GM19397 (cell line): ENCODE data around the gene OR2AG1.
"Not testable (repeated sequence)": the region's sequence is repeated elsewhere in the genome, so short reads cannot be mapped to it uniquely, and the experiment has no call there.

Source experiments
- ATAC-seq: cut with Tn5 transposase; IDR thresholded peaks from one replicate; pipeline ENCODE4 v1.9.1; 2021; ENCODE audit warnings: mild to moderate bottlenecking, moderate library complexity; ENCODE audit not compliant: unreplicated experiment

The OR2AG1 gene

DNA sequence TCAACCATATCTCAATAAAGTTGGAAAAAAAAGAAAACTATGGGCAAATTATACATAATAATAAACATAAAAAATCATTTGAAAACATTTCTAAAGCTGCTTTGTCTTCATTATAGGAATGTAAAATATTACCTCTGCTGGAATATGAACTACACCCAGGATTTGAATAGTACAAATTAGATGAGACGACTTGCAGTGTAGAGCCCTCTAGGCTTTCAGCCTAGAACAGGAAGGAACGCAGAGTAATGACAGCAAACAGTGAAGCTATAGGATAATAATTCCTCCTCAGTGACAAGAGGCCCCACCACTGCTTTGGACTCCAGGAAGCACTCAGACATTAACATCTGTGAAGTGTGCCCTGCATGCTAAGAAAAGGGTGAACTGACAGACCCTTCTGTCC is 7.7 kb downstream of the OR2AG1 start:
- no peak for ATAC-seq

DNA sequence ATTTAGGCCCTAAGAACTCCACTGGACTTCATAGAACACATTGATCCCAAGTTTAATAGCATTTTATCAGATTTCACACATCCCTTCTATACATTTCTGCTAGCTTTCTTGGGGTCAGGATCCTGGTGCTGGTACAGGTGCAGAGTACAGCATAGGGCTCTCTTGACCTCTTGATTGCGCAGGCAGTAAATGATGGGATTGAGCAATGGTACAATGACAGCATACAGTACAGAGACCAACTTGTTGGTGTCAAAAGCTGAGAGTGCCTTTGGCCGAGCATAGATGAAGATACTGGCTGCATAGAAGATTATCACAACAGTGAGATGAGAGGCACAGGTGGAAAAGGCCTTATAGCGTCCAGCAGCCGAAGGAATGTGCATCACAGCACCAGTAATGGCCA is 11.8 kb downstream of the OR2AG1 start:
- ATAC-seq: no peak

DNA sequence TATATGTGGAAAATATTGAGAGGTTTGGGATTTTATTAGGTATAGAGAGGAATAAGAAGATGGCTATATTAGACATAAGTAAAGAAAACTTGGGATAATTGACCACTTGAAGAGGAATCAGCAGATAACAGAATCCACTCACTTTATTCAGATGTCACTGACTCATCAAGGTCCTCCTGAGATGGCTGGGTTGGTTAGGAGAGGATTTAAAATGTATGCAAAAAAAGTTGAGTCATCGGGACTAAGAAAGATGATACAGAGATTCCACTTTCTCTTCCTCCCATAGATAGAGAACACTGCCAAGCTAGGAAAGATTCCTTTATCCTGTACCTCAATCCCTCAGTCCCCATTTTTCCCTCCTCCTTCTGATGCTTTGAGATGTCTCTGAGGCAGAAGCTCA is 16.6 kb downstream of the OR2AG1 start, which contains the start of gene OR6A2:
OR6A2 (minus strand) TSS at position 288 of the 400 bp plus-strand sequence. CDS start 3,981 bp downstream, outside the sequence.
- ATAC-seq: no peak

DNA sequence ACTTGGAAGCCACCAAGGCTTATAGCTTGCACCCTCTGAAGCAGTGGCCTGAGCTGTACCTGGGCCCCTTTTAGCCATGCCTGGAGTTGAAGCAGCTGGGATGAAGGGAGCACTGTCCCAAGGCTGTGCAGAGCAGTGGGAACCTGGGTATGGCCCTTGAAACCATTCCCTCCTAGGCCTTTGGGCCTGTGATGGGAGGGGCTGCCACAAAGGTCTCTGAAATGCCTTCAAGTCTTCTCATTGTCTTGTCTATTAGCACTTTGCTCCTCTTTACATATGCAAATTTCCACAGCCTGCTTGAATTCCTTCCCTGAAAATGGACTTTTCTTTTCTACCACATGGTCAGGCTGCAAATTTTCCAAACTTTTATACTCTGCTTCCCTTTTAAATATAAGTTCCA is 18.3 kb downstream of the OR2AG1 start:
- not testable (repeated sequence) for ATAC-seq

DNA sequence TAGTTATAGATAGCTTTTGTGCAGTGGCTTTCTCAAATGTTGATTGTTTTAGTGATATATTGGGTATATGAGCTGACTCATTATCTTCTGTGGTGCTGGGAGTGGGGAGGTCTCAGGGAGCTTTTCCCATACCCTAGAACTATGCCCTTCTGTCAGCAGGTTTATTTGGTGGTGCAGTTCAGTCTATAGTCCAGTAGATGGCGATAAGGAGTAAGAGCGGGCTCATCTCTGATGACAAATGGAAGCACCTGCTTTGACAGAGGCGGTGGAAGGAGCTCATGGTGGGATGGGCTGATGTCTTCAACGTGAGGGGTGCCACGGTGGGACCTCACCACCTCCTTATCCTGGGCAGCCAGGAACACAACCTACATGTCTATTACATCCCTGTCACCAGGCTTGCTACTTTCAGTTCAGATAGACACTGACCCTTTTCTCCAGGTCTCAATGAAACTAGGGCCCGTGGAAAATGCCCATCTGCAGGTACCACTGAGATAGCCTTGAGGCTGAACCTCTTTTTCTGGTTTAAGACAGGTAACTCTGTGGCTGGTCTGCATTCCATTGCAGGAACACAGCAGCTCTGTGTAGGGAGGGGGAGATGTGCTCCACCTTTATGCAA is 29.7 kb downstream of the OR2AG1 start:
- peak; percentile 88 for ATAC-seq

DNA sequence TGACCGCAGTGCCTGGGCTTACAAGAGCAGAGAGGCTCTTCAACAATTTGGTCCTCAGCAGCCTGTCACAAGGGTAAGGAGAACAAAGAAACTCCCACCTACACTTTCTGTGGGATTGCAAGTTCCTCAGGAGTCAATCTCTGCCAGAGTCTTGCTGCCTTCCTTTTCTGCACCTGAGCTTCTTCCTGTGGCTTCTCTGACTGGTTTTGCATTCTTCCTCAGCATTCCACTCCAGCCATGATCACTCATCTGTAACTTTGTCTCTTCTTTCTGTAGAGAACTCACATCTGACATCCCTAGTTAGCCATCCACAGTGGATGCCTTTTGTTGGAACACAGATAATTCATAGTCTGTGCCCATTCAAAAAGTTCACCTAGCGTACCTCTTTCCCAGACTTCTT is 30.8 kb downstream of the OR2AG1 start:
- no peak for ATAC-seq

DNA sequence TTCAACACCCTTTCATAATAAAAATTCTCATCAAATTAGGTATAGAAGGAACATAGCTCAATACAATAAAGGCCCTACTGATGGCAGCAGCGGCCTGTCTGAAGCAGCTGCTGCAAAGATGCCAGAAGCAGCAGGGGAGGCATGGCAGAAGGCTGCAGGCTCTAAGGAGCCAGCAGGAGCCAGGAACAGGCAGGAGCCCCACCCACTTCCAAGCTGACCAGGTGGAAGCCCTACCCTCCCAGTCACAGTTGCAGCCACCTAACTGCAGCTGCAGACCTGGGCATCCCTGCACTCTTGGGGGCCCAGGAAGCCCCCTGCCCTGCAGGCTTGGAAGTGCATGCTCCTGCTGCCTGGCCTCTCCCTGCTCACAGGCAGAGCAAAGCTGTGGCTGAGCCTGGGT is 34.9 kb downstream of the OR2AG1 start:
- no peak for ATAC-seq

DNA sequence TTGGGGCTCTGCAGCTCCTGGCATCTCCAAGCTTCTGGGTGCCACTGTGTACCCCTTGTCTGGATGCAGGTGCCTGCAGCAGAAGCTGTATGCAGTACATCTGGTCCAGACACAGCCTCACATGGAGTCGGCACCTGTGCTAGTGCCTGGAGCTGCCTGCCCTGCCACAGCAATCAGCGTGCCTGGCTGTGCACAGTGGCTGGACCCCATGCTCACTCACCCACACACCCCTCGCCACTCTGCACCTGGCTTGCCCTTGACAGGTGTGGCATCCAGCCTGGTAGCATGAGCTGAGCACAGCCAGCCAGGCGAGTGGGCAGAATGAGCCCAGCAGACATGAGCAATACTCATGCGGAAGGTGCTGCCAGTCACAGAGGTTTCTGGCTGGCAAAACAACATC is 36.1 kb downstream of the OR2AG1 start:
- no peak for ATAC-seq

DNA sequence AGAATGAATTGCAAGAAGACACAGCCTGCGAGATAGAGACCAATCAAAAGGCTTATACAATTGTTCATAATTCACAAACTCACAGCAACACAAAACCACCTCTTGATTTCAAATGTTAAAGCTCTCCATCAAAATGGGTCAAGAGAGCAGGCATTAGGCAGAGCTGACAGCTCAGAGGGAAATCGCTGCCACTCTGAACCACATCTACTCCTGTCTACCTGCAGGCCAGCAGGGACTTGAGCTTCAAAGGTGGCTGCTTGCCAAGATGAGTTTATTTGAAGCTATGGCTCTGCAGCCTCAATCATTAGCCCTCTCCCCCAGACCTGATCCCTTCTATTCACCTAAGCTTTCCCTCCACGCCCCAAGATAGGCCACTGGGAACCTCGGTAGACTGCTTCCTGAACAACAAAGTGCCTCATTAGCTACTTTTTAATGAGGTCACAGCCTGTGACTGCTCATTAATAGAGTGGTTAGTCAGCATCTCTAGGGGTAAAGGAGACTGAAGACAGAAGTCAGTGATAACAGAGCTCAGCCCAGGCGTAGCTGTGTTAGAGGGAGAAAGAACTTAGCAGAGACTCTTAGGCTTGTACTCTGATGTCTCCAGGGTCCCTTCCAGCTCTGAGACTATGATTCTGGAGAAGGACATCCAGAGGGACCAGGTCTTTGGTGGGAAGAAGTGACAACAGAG is 41.5 kb downstream of the OR2AG1 start:
- ATAC-seq: no peak

DNA sequence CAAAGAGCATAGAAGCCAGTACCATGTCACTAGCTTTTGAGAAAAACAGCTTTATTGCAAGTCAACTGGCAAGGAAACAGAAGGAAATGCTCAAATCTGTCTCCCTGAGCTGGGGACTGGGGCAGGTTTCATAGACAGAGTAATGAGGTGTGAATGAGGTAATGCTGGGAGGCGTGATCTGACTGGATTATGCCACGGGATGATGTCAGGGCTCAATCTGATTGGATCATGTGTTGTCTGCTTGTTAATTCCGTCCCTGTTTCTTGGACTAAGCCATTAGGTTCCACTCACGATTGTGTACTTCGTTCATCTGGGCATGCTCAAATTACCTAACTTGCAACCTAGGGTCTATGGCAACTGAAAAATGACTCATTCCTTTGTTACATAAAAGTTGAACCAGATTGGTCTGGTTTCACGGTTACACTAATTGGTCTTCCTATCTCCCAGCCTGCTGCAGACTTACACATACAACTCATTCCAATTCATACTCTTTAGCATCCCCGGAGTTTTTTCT is 42.5 kb downstream of the OR2AG1 start:
- ATAC-seq: no peak

DNA sequence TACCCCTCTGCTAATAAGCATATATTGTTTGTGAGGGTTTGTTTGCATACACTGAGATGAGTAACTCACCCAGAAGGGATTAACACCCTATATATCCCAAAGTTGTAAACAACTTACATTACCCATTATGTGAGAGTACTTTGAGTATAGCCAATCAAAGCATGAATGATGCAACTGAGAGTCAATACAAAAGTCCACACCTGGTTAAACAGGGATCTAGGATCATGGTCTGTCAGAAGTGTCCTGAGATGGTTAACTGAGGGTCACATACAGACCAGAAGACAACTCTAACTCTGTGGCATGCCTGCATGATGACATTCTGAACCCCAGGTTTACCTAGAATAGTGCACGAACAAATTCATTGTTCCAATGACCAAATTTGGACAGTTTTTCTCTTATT is 45.3 kb downstream of the OR2AG1 start:
- no peak for ATAC-seq

DNA sequence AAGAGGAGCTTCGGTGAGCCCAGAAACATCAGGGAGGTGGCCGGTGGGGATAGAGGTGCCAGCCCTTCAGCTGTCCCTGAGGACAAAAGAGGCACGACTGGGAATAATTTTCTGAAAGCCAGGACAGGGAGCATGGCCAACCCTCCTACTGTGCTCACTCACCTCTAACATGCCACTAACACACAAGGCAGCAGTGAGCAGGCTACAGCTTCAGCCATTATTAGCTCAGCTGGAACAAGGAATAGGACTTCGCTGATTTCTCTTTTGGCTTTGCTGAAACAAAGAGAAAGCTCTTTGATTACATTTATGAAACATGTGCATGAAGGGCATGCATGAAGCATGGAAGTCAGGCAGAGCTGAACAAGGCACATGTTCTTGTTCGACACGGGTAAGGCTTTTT is 50.5 kb downstream of the OR2AG1 start:
- ATAC-seq: no peak

DNA sequence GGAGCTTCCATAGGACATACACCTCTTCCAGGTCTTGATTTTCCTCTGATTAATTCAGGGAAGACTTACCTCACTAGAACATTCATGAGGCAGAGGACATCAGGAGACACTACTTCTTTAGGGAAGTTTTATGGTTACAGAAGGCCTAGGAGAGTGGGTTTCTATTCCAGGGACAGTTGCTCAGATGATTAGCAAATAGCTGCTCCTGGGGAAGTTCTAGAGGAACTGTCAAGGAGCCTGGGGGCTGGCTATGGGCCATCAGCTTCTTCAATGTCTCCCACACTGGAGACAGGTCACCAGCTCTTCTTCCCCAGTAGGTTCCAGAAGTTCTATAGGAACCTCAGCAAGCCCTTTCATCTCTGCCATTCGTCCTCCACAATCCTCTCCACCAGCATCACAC is 51.2 kb downstream of the OR2AG1 start:
- ATAC-seq: no peak
